Activated T-cell treated with anti-CD3 and anti-CD28 coated beads for 1 hour (primary cell): ENCODE results near the gene ST3GAL6.

Source experiments
- DNase-seq: peaks from one replicate; pipeline ENCODE4 v3.0.0-alpha.2; 2020; ENCODE audit warnings: low read depth

The ST3GAL6 gene

DNA sequence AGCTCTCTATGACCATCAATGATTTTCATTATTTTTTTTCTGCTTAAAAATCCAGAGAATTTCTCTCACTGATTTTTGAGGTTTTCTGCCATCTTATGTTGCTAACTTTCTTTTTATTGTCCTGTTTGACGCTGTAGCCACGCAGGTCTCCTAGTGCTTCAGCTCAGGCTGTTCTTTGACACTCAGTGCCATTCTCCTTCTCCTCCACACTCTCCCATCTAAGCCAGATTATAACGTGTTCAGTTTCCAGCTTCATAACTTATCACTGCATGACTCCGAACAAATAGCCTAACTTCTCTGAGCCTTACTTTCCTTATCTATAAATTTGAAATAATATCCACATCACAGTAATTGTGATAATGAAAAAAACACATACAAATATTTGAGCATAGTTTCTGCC is 22.8 kb upstream of the ST3GAL6 start:
- no peak for DNase-seq

DNA sequence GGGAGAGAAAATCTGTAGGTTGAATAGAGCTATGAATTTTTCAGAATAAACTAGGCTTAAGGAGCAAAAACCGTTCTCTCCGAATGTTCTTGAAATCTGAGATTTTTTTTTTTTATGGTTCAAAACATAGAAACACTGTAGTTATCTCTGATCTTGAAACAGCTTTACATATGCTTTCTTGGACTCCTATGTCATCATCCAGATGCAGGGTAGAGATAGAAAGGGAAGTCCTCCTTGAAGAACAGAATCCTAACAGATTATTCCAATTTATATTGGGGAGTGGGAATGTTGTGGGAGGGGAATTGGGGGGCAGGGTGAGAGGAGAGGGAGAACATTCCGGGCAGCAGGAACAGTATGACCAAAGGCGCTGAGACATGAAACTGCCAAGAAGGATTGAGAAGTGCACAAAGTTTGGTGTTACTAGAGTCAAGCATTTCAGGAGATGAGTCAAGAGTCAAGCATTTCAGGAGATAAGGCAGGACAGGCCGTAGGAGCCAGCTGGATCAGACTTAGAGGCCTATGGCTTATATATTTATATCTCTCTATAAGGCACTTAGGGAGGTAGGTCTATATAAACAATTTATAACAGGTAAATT is 21.9 kb upstream of the ST3GAL6 start:
- no peak for DNase-seq

DNA sequence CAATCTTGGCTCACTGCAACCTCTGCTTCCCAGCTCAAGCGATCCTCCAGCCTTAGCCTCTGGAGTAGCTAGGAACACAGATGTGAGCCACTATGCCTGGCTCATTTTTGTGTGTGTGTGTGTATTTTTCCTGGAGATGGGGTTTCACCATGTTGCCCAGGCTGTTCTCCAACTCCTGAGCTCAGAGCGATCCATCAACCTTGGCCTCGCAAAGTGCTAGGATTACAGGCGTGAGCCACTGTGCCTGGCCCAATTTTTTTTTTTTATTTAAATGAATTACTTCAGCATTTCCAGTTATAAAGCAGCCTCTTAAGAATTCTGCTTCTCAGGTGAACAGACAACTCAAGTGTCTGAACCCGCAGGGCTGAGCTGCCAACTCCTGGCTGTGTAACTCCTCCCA is 20.1 kb upstream of the ST3GAL6 start:
- DNase-seq: no peak

DNA sequence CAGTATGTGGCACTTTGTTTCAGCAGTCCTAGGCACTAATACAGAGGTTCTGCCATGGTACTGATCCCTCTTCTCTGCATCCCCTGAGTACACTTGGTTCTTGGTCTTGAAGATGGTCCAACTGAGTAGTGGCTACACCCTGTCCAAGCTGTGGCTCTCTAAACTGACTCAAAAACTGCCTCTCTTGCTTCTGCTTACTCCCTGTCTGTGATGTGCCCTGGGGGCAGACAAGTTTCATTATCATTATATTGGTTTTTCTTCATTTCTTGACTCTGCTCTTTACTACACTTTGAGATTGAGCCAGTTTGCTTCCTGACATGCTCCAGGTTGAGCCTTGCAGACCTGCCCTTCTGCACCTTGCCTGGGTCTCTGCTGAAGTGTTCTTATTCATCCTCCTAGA is 18.9 kb upstream of the ST3GAL6 start:
- DNase-seq: no peak

DNA sequence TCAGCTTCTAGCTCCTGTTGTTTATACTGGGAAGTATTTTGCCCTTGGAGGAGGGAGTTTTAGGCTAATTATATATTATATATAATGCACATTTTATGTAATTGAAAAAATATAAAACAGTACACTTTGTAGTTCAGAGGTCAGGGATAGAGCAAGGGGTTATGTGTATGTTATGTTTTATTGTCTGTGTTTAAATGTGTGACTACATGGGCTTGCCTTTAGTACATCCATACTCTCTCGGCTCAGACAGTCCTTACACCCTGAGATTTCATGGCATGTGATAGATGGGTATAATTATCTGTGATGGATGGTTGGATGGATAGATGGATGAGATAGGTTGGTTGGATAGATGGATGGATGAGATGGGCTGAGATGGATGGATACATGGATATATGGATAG is 17.4 kb upstream of the ST3GAL6 start:
- no peak for DNase-seq

DNA sequence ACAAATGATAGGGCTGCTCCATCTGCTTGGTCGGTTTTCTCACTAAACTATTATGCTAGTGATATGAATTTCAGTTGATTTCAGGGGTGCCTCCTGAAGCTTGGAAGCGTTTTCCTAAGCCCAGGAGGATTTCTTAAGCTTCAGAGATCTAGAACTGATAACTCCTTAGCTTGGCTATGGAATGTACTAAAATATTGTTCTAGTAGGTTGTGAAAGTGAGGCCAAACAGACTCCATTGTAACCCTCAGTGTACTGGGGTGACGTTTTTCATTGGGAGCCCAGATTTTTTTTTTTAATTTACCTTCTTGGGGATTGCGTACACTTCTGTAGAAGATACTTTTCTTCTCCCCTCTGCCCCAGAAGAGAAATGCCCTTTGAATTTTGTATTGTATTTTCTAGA is 17.0 kb upstream of the ST3GAL6 start:
- no peak for DNase-seq

DNA sequence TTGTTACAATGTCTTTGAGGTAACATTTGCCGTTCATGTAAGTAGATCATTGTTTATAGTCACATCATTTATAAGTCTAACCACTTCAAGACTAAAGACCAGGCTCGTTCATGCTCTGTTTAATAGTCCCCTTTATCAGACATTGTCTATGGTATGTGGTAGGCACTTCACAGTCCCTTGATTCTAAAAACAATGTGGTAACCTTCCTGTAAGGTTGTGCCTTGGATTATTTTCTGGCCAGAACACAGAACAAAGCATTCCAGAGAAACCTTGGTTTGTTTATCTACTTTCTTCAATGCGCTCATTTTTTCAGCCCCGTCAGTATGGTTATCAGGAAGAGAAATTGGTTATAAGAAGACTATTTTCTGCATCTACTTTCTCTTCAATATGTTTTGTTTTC is 16.3 kb upstream of the ST3GAL6 start:
- no peak for DNase-seq

DNA sequence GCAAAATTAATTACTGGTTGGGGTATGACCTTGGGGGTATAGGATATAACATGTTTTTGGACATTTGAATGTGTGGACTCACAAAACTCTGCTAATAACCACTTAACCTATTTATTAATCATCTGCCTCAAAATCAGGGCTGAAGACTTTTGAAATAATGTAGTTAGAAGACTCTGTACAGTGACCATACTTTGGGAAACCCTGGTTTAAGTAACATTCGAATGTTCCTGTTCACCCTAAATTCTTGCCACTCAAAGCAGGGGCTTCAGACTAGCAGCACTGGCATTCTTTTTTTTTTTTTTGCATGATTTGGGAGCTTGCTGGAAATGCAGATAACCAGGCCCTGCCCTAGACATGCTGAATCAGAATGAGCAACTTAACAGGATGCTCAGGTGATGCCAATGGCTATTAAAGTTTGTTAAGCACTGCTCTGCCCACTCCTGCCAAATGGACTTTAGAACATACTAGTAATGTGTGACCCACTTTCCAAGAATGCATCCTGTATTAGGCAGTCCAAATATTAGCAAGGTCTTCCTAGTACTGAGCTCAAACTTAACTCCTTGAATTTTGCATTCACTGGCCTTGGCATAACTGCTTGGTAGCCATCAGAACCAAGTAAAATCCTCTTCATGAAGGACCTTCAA is 12.7 kb upstream of the ST3GAL6 start:
- no peak for DNase-seq

DNA sequence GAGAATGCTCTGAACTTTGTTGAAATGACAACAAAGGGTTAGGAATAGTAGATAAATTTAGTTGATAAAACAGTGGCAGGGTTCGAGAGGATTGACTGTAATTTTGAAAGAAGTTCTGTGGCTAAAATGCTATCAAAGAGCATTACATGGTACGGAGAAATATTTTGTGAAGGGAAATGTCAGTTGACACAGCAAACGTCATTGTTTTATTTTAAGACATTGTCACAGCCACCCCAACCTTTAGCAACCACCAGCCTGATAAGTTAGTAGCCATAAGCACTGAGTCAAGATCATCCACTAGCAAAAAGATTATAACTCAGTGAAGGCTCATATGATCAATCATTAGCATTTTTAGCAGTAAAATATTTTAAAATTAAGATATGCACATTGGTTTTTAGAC is 8.7 kb upstream of the ST3GAL6 start:
- DNase-seq: no peak

DNA sequence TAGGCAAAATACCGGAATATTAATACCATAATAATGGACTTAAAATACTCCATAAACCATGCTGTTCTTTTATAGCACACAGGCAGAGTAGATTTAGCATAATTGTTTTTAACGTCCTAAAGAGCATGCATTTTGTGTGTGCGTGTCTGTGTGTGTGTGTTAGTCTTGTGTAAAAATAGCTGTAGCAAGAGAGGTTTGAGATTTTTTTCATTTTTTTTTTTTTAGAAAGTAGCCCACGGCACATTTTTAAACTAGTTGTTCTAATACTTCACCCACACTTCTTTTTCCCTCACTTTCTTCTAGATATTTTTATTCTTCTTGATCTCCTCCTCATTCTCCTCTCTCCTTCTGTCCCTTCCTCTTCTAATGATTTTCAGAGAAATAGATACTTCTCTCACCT is 7.5 kb upstream of the ST3GAL6 start:
- no peak for DNase-seq

DNA sequence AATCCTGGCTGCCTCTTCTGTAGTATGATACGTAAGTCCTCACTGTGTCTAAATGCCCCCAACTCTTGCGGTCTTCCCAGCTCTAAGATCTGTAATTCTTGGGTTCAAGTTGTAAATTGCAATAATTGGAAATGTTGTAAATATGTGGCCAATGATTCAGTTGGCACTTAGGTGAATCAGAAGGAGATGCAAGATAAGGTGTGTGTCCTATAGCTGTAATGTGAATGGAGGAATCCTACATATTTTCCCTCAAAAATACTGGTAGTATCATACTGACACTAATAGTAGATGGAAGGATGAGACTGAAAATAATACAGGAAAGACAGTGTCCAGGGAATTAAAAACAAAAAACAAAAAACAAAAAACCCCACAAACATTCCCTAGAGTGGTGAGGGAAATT is 3.5 kb upstream of the ST3GAL6 start:
- DNase-seq: no peak

DNA sequence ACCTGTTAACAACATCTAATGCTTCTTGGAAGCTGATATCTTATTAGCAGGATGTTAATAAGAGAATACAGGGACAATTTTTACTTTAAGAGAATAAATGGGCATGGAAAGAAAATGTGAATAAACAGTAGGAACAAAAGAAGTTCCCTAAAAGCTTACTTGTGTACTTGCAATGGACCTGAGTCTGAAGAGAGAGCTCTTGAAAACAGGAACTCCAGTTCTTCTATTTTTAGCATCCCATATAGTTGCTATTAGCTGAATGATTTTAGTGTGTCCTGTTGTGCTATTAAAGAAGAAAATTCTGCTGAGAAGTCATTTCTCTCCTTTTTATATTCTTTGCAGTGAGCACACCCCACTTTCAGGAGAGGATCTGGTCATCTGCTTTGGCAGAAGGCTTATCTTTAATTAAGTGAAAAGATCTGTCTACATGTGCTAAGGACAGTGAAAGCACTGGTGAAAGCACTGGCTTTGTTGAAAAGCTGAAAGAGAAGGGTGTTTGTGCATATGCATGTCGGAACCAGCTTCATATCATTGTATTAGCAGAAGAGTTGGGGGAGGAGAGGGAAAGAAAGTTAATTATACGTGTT is 1.4 kb upstream of the ST3GAL6 start:
- DNase-seq: no peak

DNA sequence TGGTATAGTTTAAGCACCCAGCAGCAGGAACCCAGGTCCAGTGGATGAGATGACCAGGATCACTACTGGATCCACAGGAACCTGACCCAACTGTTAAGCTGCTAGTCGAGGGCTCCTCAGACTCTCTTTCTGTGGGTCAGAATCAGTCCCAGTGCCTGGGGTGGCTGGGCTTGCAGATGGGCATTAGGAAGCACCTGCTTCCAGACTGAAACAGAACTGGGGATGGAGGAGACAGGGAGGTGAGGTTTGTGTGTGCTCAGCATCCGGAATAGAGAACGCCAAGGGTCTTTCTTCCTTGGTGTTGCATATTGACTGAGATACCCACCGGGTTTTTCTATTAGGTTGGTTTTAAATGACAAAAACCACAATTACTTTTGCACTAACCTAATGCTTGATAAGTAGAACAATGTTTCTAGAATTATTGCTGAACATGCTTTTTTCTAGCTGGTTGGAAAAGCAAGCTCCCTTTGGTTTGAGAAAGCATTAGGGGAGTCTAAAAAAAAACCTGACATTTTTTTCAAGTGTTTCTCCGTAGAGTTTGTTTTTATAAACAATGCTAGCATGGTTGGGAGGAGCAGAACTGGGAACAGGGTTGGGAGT is 779 bp downstream of the ST3GAL6 start:
- DNase-seq: no peak

DNA sequence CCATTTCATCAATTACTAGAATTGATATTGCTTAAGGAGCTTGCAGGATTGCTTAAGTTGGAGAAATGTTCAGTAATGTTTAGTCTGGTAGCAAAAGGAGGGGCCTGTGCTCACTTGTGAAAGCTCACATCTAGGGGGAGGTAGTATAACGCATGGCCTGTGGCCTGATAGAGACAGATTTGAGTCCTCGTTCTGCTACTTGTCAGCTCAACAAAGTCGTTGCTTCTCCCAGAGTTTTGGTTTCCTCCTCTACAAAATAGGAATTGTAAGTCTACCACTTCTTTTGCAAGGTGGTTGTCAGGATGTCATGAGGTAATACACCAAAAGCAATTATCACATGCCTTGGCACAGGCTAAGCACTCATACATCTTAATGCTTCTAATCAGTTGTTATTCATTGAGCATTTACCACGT is 1.3 kb downstream of the ST3GAL6 start:
- no peak for DNase-seq

DNA sequence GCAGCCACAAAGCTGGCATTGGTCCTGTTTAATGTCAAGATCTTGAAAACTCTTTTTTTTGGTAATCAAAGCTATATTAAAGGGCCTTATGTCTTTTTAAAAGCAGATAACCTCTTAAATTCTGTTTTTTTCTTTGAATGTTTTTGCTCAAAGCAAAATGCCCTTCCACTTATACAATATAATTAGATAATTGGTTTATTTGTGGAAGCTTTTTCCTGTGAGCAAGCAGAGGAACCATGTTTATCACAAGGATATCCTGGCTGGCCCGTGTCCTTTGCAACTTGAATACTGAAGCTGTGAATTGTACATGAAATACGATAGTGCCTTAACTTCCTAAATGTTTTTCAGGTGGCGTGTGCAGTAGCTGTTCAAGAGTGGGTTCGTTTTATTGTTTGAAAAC is 2.6 kb downstream of the ST3GAL6 start:
- DNase-seq: no peak

DNA sequence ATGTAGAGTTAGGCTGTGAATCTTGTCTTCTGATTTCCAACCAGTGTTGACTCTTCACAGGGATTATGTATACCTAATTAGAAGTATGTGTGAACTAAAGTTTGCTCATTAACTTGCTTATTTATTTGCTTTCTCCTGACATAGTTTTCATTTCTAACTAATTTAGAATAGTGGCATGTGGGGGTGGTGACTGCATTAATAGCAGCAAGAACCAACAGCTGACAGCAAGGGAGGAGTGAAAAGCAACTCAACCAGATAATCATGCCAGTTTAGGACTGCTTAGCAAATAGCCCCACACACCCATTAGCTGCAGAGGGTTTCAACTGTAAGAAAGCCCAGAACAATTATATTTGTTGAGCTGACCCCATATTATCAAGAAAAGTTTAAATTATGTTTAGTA is 3.8 kb downstream of the ST3GAL6 start:
- no peak for DNase-seq

DNA sequence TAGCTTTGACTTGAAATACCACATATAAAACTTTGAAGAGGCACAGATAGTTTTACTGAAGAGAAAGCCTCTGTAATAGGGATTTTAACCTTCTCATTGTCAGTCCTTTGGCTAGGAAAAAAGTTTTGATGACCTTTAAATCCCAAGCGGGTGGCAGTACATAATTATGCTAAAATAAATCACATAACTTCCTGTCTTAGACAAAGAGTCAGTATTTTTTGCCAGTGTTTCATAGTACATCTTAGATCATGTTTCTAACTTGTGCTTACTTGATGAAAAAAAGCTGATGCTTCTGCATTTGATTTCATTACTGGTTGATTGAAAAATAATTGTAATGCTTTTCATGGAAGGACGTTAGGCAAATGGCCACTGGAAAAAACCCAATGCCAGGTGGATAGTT is 5.8 kb downstream of the ST3GAL6 start:
- DNase-seq: no peak

DNA sequence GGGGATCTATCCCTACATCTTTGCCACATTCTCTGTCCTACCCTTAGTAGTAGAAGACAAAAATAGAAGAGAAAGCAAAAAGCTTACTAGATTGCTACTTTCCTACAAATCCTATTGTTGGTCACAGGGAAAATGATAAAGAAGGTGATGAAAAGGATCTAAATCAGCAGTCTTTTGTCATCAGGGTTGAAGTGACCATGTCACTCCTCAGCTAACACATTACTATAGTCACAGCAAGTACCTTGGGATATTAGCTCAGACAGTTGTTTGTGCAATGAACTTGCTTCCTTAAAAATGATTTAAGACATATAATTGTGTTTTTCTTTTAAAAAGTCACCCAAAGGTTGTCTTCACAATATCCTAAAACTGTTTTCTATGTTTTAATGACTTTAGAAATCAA is 6.3 kb downstream of the ST3GAL6 start:
- DNase-seq: no peak

DNA sequence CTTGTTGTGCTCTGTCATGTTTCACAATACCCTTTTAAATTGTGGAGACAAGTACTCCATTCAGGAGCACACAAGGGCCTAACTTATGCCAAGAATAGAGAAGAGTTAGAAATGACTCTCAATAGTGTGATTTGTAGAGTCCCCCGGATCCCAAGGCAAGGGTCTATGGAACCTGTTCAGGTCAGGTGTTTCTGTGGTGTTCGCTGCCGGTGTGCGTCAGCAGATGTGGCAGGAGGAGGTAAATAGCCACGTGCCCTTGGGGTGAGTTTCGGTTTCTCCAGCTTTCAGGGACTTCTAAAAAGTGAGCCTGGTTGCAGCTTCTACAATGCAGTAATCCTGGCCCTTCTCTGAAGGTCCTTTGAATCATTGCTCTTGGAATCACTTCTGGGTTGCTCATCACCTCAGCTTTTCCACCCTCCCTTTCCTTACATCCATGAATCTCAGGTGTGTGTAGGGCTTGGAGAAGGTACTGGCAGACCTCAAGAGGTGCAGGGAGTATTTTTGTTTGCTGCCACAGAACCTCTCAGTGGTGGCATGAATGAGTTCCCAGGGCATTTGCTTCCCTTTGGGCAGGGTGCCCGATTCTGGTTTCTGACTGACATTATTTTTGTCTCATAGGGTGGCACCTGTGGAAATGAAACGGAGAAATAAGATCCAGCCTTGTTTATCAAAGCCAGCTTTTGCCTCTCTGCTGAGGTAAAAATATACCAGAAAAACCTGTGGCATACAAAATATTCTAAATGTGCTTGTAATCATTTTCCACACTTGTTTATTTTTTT is 7.3 kb downstream of the ST3GAL6 start:
- no peak for DNase-seq

DNA sequence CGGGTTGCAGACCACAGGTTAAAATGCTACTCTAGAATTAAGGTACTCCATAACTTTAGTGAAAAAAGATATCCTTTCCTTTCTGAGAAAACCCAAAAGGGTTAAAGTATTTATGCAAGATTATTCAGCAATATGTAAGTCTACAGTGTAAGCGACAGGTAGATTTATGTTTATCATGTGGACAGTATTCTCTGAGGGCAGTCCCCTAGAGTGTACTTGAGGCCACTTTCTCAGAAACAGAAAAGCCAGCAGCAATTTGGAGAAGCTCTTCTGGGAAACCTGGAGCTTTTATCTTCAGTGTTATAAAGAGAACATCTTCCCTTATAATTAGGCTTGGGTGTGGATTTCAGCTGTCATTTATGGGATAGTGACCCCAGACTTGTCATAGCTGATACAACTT is 8.9 kb downstream of the ST3GAL6 start:
- DNase-seq: no peak

DNA sequence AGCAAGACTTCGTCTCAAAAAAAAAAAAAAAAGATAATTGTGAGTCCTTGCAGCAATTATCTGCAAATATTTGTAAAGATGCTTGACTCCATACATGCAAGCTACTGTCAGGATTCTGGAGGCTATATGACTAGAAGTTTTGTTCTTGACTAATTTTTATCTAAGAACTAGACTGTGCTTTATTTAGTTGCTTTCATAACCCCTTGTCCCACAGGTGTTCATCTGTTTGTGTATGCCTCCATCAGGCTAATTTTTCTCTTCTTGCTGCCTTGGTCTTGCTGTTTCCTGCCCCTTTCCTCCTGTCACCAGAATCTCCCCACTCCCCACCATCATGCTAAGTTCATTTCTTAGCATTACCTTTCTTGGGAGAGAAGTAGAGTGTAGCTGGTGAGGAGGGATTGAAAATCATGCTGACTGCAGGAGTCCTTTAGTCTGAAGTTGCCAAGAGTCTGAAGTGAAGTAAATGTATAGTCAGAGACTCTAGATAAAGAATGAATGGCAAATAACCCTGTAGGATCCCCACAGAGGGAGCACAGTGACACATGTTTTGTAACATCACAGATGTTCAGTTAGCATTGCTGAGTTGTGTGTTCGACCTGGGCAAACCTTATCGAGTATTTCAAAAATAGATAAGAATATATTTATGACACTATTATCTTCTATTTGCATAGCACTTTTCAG is 12.5 kb downstream of the ST3GAL6 start:
- no peak for DNase-seq

DNA sequence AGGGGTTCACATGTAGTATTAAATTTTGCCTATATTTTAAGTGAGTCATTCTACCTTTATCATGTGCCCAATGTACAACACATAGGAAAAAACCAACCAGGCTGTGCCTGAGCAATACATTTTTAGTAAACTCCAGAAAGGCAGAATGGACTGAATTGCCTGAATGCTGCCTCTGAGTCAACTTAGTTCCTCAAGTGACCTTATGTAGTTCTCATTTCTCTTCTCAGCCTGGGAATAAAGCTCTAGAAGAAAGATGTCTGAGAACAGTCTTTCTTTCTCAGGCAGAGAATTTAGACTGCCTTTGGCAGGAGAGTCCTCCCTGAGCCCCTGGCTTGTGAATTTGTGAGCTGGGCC is 13.0 kb downstream of the ST3GAL6 start:
- DNase-seq: no peak
